ENCODE measurements around the gene TMEM94. TPM values are rescaled to one million over a fixed set of nuclear protein-coding genes. Genes with fewer than 3 reads are reported as not detected.

Gene TMEM94
- total RNA-seq, 1 donor from 2014 or later, result 112 TPM

DNA sequence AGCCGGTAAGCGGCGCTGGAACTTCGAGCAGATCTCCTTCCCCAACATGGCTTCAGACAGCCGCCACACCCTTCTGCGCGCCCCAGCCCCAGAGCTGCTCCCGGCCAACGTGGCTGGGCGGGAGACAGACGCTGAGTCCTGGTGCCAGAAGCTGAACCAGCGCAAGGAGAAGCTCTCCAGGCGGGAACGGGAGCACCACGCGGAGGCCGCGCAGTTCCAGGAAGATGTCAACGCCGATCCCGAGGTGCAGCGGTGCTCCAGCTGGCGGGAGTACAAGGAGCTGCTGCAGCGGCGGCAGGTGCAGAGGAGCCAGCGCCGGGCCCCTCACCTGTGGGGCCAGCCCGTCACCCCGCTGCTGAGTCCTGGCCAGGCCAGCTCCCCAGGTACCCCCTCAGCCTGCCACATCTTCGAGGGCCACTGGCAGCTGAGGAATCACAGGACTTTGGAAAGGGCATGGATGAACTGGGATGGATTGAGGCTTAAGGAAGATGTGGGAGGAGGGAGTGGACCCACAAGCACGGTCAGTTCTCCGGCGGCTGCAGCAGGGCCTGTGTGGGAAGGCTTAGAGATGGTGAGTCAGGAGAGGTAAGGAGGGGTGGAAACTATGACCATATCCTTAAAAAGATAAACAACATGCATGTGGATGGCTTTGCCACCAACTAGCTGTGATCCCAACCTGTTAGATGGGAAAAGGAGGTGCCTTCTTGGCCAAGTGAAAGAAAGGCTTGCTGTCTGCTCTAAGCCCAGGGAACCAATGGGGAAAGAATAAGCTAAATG is 65.7 kb downstream of the TMEM94 start:
- Mint-ChIP-seq H3K4me1 (ENCODE audit: unreplicated experiment) (peaks cover 20% of the 10 kb centered on the region), H3K4me3 (peak overlapping the region; percentile 25), H3K27me3 (peaks cover 10% of the 10 kb centered on the region), H3K36me3 (peaks cover 8% of the 10 kb centered on the region), H3K27ac (no peak overlapping the region), H3K9me3 (no peaks in the 10 kb centered on the region)
- TF ChIP-seq, protein P1, sequence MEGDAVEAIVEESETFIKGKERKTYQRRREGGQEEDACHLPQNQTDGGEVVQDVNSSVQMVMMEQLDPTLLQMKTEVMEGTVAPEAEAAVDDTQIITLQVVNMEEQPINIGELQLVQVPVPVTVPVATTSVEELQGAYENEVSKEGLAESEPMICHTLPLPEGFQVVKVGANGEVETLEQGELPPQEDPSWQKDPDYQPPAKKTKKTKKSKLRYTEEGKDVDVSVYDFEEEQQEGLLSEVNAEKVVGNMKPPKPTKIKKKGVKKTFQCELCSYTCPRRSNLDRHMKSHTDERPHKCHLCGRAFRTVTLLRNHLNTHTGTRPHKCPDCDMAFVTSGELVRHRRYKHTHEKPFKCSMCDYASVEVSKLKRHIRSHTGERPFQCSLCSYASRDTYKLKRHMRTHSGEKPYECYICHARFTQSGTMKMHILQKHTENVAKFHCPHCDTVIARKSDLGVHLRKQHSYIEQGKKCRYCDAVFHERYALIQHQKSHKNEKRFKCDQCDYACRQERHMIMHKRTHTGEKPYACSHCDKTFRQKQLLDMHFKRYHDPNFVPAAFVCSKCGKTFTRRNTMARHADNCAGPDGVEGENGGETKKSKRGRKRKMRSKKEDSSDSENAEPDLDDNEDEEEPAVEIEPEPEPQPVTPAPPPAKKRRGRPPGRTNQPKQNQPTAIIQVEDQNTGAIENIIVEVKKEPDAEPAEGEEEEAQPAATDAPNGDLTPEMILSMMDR (conservative IDR thresholded peaks at IDR 0.05), result no peak
- no peak for DNase-seq (ENCODE audit: extremely low spot score, unreplicated experiment)

DNA sequence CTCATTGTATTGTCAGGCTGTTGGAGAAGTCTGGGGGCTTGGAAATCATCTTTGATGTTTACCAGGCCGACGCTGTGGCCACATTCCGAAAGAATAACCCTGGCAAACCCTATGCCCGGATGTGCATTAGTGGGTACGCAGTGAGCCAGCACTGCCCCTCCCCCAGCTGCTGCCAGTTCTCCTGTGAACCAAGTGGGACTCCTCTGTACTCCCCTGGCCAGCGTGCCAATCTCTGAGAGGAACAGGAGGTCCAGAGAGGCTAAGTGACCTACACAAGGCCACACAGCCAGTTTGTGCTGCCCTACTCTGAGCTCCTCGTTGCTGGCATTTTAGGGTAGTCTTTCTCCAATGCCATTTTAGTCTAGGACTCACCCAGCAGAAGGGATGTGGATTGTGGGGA is 67.2 kb downstream of the TMEM94 start:
- TF ChIP-seq, protein P1 (conservative IDR thresholded peaks at IDR 0.05), result no peak
- H3K27ac Mint-ChIP-seq, result no peak overlapping the region

DNA sequence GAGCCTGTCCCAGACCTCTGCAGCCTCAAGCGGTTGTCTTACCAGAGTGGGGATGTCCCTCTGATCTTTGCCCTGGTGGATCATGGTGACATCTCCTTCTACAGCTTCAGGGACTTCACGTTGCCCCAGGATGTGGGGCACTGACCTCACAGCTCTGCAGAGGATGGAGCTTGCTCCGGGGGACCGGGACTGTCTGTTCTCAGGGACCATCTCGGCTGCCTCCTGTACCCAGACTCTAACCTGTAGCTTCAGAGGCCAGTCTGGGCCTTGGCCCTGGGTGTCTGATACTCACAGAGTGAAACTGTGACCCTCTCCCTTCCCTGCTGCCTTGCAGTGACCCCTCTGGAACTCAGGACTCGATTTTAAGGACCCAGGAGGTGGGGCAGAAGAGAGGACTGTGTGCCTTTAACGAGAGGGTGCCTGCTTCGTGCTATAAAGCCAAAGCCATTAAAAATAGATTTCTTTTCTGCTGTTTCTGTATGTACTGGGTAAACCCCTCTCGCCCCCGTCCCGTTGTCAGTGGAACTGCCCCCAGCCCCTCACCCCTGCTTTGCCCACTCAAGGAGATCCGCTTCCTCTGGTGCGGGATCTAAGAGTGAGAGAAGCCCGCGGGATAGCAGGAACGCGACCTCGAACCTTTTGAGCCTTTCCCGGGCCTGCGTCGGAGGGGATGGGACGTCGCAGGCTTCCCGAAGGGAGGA is 68.0 kb downstream of the TMEM94 start:
- no peak for DNase-seq (ENCODE audit: extremely low spot score, unreplicated experiment)
- no peaks in the 10 kb centered on the region for H3K9me3 Mint-ChIP-seq
- peaks cover 4% of the 10 kb centered on the region for H3K4me1 Mint-ChIP-seq (ENCODE audit: unreplicated experiment)
- H3K27ac Mint-ChIP-seq, result peak overlapping the region; percentile 53
- peaks cover 3% of the 10 kb centered on the region for H3K36me3 Mint-ChIP-seq
- H3K27me3 Mint-ChIP-seq, result peaks cover 11% of the 10 kb centered on the region
- H3K4me3 Mint-ChIP-seq, result peak overlapping the region; percentile 74
- TF ChIP-seq, protein P1 (conservative IDR thresholded peaks at IDR 0.05), result no peak

More for the DNA sequence above, 67.2 kb downstream of the TMEM94 start:
- H3K9me3 Mint-ChIP-seq, result no peaks in the 10 kb centered on the region
- no peak overlapping the region for H3K4me3 Mint-ChIP-seq
- no peak for DNase-seq (ENCODE audit: extremely low spot score, unreplicated experiment)
- H3K27me3 Mint-ChIP-seq, result peaks cover 11% of the 10 kb centered on the region
- peaks cover 4% of the 10 kb centered on the region for H3K4me1 Mint-ChIP-seq (ENCODE audit: unreplicated experiment)
- peaks cover 5% of the 10 kb centered on the region for H3K36me3 Mint-ChIP-seq

DNA sequence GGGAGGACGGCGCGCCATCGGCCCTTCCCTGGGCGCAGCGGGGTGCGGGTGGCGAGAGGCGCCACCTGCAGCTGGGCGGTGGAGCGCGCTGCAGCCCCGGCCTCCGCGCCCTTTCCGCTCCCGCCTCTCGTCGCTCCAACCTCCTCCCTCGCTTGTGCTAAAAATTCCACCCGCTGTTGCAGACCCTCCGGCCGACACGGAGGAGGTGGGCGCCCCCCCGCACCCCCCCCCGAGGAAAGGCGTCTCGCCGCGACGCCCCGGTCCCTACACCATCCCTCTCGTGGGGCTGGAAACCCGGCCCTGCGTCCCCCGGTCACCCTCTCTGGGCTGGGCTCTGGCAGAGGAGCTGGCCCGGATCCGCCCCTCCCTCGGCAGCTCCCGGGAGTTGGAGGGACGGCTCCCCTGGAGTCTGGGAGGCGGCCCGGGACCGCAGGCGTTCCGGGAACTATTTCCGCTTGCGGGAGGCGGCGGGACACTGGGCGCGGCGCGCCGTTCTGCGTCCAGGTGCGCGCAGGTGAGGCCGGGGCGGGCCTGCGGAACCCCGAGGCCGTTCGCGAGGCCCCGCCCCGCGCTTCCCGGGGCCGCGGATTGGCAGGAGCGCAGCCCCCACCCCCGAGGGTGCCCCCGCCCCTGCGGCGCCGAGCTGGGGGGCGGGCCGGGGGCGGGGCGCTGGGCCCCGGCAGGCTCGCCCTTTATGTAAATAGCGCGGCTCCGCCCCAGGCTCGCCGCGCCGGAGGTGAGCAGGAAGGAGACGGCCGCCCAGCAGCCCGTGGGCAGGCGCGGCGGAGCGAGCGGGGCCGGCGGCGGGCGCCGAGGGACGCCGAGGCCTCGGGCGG is 68.8 kb downstream of the TMEM94 start, which contains the start of gene LLGL2:
Gene LLGL2, plus strand, starts transcription at position 728 of the 836 bp plus-strand sequence. CDS start 17,730 bp downstream, outside the sequence.
- peaks cover 3% of the 10 kb centered on the region for H3K36me3 Mint-ChIP-seq
- peak; percentile 85 for DNase-seq (ENCODE audit: extremely low spot score, unreplicated experiment)
- H3K27me3 Mint-ChIP-seq, result peaks cover 11% of the 10 kb centered on the region
- TF ChIP-seq, protein P1 (conservative IDR thresholded peaks at IDR 0.05), result peak; percentile 46
- no peaks in the 10 kb centered on the region for H3K9me3 Mint-ChIP-seq
- peaks cover 4% of the 10 kb centered on the region for H3K4me1 Mint-ChIP-seq (ENCODE audit: unreplicated experiment)
- H3K4me3 Mint-ChIP-seq, result peak within 1 kb of the TSS; percentile 94
- peak within 1 kb of the TSS; percentile 97 for H3K27ac Mint-ChIP-seq

DNA sequence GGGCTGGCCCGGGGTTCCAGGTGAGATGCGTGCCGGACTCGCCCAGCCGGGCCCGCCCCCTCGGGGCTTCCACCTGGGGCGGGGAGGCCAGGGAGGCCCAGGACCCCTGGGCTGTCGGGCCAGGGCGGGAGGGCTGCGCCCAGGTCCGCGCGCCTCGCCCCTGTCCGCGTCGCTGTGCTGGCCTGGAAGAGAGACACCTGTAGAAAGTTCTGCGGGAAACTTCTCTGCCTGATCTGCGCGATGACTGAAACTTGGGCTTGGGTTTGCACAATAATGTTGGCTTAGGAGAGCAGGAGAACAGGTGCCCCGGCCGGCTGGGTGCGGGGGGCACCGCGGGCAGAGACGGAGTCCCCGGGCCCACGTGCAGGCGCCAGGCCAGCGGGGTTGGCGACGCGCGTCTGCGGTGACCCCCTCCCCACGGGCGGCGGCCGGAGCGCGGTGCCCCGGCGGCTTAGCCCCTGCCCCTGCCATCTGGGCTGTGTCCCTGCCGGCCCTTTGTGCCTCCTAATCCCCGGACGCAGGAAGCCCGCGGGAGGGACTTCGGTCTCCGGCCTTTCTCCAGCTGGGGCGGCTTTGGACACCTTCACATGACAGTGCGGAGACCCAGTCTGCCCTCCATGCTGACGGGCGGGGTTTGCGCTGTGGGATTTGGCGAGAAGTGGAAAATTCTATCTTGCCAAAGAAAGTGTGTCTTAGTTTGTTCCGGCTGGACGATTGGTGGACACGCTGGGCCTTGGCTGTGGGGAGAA is 69.5 kb downstream of the TMEM94 start:
- Mint-ChIP-seq H3K4me1 (ENCODE audit: unreplicated experiment) (peaks cover 4% of the 10 kb centered on the region), H3K27ac (peak overlapping the region; percentile 97), H3K9me3 (no peaks in the 10 kb centered on the region), H3K36me3 (peaks cover 3% of the 10 kb centered on the region), H3K27me3 (peaks cover 11% of the 10 kb centered on the region), H3K4me3 (peak overlapping the region; percentile 94)
- DNase-seq (ENCODE audit: extremely low spot score, unreplicated experiment), result no peak
- TF ChIP-seq, protein P1 (conservative IDR thresholded peaks at IDR 0.05), result no peak
